HS-27A (cell line): Measurements from ENCODE around the gene OSBPL6.

ENCODE experiments used
- DNase-seq: peaks from one replicate; pipeline ENCODE4 v3.0.0-alpha.2; 2012; ENCODE audit warnings: low read depth, missing footprints

The OSBPL6 gene

DNA sequence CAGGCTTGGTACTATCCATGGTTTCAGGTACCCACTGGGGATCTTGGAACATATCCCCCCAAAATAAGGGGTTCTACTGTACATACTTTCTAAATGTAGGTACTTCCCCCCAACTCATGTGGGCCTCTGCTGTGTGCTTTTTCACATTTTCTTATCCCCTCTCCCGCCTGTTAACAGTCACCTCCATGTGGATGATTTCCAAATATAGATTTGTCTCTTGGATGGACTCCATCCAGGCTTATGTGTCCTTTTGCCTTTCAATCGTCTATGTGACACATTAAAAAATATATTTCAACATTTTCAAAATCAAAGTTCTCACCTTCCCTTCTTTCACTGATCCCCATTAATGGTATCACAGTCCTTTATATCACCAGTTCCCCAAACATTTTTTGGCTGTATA is 44.4 kb downstream of the OSBPL6 start:
- DNase-seq = no peak

DNA sequence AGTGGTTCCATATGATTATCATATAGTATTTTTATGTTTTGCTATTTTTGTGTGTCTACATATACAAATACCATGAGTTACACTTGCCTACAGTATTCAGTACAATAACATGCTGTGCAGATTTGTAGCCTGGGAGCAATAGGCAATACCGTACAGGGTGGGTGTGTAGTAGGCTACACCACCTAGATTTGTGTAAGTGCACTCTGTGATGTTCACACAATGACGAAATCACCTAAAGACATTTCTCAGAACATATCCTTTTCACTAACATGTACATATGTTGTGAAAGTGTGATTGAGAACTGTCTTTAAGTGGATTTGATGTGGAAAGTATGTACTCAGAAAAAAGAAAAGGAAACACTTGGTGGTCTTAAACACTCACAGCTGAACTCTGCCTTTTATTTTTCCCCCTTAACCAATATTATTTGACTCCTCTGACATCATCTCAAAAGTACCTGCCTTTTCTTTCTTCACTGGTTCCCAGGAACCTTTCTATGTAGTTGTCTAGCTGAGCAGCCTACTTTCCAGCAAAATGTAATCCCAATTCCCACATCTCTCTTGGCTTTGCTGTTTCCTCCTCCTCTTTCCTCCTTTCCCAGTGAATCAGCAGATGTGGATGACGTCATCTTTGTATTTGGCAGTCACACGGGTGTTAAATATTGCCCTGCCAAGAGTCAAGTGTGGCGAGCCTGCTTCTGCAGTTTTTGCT is 47.7 kb downstream of the OSBPL6 start:
- peak; percentile 26 for DNase-seq

DNA sequence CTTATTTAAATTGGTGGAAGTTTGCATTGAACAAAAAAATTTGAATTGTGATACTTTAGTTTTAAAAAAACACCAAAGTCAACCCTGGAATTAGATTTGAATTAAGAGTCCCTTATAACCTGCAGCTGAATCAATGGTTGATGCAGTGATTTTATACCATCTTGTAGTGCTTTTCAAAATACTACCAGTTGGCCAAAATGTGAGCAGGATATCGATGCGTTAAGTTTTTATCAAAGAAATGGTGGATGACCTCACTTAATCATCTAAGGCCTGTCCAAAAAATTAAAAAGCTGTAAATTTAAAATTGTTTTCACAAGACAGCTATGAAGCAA is 48.2 kb downstream of the OSBPL6 start:
- DNase-seq = no peak

DNA sequence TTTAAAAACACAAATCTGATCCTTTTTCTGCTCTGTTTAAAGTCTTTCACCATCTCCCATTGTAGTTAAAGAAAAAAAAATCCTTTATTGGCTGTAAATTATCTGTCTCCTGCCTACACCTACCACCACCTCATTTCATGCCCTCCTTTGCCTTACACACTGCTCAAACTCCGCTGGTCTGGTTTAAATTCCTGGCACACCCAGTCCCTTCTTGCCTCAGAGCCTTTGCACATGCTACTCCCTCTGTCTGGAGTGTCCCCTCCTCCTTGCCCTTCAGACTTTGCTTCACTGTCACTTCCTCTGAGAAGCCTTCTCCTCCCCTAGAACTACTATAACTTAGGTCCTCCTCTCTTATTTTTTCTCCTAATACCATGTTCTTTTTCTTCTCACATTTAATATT is 49.6 kb downstream of the OSBPL6 start:
- DNase-seq = no peak

DNA sequence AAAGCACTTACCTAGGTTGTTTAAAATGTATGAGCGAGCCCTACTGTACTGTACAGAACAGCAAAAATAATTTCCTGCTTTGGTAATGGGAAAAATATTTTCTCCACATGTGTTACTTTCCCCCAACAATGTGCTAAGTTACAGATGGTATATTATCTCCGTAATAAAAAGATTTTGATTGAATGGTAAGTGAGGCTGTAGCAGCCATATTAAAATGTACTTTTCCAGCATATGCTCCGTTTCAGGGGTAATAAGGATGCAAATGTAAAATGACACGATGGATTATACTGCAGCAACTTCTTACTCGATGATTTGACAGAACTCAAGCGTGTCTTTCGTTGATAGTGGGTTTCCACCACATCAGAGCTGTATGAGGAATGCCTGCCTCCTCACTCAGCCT is 50.5 kb downstream of the OSBPL6 start:
- DNase-seq = no peak

DNA sequence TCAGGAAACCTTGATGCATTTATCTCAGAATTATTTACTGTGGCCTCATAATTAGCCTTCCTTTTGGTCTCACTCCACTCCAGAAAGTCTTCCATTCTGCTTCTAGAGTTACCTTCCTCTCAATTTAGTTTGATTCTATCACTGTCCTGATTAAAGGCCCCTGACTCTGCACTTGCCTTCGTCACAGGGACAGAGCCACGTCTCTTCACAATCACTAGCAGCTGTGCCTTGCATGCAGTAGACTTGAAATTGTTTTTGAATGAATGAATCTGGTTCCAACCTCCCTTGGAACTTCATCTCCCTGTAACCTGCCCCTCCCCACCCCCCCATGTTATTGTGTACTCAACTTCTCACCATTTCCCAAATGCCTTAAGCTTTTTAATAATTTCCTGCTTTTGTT is 52.4 kb downstream of the OSBPL6 start:
- DNase-seq = no peak

DNA sequence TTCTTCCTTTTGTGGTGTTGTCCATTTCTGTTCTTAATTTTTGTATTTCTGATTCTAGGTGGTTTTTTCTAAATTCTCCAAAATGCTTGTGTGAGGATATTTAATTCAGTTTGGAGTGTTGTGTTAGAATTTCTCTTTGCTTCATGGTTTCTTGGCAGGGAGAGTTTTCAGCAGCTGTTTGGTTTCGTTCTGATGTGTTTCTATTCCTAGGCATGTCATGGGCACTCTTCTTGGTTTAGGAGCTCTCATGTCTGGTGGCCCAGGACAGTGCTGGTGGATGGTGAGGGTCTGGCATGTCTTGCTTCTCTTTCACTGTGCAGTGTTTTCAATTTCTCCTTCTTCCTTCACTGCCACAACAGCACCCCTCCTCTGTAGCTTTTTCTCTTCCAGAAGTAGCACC is 52.9 kb downstream of the OSBPL6 start:
- DNase-seq = no peak

DNA sequence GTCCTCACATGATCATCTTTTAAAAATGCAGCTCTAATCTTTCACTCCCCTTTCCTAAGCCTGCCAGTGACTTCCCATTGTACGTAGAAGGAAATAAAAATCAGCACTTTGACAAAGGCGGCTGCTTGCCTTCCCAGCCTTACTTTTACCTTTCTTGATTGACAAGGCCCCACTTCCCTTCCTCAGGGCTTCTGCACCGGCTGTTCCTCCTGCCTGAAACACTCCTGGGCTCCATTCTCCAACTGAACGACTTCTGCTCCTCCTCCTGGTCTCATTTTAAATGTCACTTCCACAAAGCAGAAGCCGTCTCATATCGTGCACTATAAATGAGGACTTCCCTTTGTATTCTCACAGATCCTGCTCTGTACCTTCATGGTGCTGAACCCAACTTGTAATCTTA is 56.1 kb downstream of the OSBPL6 start:
- no peak for DNase-seq

DNA sequence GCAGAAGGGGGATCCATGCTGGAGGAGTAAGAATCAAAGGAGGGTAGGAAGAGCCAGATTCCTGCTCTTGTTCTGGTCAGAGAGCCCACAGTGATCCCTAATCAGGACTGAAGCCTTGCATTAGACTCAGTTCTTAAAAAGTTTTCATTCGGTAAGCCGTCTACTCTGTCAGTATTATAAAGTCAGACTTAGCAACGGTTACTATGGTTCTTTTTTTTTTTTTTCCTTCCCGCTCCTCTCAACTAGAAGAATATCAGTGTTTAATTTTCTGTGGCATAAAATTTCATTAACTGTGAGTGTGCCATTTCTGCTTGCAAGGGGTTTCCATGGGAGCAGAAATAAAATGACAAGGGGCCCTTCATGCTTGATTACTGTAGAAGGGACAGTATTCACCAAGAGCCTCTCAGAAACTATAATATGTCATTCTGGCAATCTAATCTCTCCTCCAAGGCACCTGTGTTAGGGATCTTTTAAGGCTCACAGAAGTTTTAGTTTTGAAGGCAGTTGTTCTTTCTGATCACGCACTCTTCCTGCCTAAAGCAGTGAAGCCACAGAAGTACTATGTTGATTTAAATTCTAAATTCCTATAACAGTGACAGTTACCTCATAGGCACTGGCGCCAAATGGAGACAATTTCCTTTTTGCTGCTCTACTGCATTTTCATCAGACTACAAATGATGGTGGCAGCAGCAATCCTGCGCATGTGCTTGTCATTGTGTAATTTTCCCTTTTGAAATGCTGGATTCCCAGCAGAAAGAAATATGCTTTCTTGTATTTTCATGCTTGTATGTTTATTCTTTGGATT is 57.0 kb downstream of the OSBPL6 start:
- no peak for DNase-seq

DNA sequence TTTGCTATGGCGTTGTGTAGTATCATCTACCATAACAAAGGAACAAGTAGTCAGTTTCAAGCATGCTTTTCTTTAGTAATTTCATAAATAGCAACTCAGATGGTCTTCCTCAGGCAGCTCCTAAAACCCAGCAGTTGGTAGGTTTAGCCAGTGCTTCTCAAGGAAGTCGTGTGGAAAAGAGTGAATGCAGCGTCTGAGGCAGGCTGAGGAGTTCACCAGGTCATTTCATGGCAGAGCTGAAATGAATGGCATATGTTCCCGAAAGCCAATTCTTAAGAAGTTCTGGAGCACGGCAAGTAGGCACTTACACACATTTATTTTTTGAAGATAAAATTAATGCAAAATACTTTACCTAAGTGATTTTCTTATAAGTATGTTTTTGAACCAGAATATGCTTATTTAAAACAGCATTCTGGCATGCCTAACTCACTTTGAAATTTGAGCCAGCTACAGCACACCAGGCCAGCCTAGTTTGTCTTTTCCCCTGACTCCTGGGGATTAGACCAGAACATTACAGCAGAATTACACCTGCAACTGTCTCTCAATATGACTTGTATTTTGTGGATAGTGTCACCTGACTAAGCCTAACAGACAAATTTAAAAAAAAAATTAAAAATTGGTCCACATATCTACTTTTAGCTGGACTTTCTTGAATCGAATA is 62.2 kb downstream of the OSBPL6 start:
- no peak for DNase-seq

DNA sequence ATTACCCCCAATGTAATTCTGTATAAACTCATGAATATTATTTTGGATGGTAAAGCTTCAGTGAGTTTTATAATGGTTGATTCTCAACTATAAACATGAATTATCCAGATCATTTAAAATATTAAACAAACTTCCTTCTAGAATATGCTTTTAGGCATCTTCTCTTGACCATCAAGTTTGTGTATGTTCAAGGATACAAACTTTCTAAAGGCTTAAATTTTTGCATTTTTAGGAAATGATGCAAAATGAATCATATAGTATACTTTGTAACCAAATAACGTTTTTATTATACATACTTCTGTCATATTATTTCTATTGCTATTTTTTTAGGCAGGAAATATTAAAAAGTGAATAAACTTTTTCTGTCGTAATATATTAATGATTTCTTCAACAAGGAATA is 62.8 kb downstream of the OSBPL6 start:
- DNase-seq = no peak

DNA sequence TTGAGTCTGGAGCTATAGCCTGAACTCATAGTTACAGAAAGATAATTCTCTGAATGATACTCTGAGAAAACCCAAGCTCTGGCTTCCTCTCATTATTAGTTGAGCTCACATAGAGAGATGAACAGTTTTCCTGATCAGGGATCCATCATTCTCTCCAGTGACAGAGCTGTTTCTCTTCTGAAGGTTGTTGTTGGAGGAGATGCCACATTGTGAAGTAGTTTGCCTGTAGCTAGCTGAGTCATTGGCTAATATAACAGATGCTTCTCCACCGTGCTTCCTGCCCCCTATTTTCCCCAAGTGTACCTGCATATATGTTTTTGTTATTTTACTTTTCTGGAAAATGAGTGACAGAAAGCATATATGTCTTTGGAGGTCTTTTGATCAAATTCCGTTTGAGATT is 64.6 kb downstream of the OSBPL6 start:
- DNase-seq = no peak

DNA sequence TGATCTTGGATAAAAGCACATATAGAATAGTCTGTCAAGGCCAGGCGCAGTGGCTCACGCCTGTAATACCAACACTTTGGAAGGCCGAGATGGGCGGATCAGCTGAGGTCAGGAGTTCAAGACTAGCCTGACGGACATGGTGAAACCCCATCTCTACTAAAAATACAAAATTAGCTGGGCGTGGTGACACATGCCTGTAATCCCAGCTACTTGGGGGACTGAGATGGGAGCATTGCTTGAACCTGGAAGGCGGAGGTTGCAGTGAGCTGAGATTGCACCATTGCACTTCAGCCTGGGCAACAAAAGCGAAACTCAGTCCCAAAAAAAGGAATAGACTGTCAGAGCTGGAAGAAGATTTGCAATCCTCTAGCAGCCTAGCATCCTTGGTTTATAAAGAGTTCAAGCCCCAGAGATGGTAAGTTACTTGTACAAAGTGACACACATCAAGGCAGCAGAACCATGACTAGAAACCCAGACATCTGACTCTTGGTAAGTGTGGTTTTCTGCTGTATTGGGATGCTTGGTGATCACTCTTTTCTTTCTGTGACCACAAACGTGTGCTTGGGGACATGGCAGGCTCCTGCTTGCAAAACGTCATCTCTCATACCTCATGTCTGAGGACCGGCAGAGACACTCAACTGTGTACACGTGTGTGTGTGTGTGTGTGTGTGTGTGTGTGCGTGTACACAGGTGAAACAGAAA is 69.0 kb downstream of the OSBPL6 start:
- no peak for DNase-seq

DNA sequence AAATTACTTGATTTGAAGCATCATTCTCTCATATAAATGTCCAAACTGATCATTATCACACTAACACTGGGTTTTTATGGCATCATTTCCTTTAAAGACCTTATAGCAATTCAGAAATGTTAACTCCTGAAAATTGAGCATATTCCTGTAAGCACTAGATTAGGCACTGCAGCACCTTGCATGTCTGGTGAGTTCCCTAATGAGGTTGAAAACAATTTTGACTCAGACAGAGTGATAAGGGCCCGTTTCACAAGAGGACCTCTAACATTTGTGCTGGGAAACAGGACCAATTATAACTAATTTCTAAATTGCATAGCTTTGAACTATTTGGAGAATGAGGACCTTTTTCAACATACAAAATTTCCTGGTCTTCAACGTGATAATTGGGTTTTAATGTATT is 69.9 kb downstream of the OSBPL6 start:
- DNase-seq = no peak

DNA sequence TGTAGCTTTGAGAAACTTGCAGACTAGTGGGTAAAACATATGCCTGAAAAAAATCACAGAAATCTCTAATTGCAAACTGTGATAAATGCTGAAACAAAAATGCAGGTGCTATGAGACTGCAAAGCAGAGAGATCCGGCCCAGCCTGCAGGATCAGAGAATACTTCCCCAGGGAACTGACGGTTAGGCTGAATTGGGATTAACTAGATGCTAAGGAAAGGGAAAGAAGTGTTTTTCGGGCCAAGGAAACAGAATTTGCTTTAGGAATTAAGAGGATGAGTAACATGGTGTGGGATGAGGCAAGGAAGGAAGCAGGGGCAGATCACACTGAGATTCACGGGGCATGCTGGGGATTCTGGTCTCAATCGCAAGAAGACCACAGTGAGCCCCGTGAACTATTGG is 71.5 kb downstream of the OSBPL6 start:
- DNase-seq = no peak

DNA sequence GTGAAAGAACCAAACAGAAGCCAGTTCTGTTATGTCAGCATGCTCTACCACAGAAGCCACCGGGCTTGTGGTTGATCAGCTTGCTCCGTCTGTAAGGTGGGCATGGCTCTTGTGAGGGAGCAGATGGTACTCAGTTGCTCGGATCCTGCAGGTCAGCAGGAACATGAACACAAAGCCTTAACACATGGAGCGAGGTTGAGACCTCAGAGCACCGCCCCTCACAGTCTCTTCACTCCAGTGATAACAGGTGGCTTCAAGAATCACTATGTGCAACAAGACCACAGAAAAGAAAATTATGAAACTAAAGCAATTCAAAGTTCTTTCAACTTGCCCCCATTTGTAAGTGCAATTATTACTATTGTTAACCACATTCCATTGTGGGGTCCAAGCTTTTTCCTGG is 72.1 kb downstream of the OSBPL6 start:
- no peak for DNase-seq

DNA sequence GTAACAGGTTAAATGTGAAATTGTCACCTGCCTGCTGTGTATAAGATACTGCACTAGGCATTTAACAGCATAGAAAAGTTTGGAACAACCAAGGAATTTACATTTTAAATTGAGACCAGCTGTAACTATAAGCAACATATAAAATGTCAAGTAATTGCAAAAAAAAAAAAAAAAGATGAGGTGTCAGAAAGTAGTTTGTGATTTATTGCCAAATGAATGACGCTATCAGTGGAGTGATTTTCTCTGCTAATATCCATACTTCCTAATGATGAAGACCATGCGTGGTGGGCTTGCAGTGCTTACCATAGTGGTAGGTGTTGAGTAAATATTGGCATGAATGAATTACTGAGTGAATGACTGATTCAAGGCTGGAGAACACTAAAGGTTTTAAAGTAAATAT is 73.3 kb downstream of the OSBPL6 start:
- DNase-seq = no peak

DNA sequence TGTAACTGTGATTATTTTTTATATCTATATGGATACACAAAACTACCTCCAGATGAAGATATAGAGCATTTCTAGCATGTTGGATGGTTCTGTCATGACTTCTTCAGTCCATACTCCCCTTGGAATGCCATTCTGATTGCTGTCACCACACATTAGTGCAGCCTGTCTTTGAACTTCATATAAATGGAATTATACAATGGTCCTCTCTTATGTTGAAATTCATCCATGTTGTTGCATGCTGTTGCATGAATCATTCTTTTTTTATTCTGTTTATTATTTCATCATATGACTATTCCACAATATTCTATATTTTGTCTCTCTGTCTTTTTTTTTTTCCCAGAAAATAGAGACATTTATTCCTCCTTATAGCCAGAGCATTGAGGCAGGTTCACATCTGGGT is 74.1 kb downstream of the OSBPL6 start:
- no peak for DNase-seq

DNA sequence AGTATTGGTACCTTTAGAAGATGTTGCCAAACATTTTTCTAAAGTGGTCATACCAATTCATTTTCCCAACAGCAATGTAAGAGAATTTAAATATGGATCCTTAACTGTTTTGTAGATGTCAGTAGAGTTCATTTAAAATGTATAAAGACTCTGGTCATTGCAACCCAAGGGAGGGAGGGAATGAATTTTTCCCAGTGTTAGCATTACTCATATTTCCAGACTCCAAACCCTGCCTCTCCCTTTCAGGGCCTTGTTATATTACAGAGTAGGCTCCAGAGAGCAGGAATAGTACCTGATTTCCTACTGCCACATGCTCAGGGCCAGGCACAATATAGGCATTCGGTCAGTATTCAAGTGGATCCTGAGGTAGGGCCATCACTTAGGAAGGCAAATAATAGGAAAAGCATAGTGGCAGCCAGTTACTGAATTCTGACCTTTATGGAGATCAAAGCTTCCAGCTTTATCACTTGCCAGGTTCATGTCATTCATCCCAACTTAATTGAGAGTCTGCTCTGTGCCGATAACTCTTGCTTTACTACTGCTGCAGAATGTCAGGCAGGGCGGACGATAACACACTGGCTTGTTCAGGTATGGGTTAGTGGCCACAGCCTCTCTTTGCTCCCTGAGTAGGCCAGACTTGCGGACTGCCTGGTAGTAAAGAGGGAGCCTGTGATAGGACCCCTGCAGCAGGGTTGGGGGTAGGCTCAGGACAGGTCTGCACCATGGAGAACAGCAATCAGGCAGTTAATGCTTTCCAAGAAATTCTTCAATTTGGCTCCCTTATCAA is 75.3 kb downstream of the OSBPL6 start:
- DNase-seq = no peak

DNA sequence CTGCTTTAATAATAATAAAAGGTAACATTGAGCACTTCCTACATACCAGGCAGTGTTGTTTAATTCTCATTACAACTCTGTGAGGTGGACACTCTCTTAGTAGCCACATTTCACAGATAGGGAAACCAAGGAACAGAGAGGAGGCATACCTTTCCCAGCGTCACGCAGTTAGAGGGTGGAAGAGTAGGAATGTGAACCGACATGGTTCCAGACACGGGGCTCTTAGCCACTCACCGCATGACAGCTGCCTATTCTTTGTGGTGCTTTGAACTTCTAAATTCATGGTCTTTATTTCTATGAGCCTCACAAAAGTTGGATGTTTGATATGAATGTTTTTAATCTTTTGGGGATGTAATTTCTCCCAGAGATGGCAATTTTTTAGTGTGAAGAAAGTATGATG is 76.0 kb downstream of the OSBPL6 start:
- DNase-seq = no peak

DNA sequence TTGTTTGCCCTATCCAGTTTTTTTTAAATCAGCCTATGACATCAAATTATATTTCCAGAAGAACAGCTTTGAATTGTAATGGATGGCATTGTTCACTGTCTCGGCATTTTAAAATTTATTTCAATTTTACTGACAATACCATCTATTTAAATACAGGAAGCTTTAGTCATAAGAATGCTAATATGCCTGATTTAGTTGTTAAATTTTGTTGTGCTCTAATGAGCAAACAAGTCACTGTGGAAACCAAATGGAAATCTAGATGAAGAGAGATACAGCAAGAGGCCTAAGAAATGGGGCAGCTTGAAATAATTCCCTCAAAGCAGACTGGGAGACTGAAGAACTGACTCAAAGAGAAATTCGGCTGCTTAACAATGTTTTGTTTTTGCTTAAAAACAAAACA is 76.8 kb downstream of the OSBPL6 start:
- DNase-seq = no peak
